Effector memory CD8-positive, alpha-beta T cell (primary cell): ENCODE data around the gene TIMP3.

Experiments used
- ATAC-seq: fragments of 150-1000 bp; cut with Tn5 transposase; replicated peaks from 2 replicates; pipeline ENCODE4 v1.10.0; 2021; ENCODE audit warnings: mild to moderate bottlenecking, moderate library complexity
- DNase-seq, 3 experiments: peaks; one replicate each; pipeline ENCODE4 v3.0.0; 2021
- H3K27ac Mint-ChIP-seq, 2 donors: one replicate each; pipeline ENCODE4 v1.8.0; 2022; ENCODE audit warnings: mild to moderate bottlenecking in 2 of 2, mixed read lengths in 2 of 2, moderate library complexity in 2 of 2
- H3K27me3 Mint-ChIP-seq, 2 donors: one replicate each; pipeline ENCODE4 v1.8.0; 2022; ENCODE audit warnings: mixed read lengths in 2 of 2
- H3K36me3 Mint-ChIP-seq: one replicate; pipeline ENCODE4 v1.8.0; 2022; ENCODE audit warnings: mild to moderate bottlenecking, moderate library complexity, mixed read lengths; ENCODE audit not compliant: insufficient read depth
- H3K4me1 Mint-ChIP-seq, 2 donors: one replicate each; pipeline ENCODE4 v1.8.0; 2022; ENCODE audit warnings: low read depth in 2 of 2, mixed read lengths in 2 of 2
- H3K4me3 Mint-ChIP-seq, 2 donors: one replicate each; pipeline ENCODE4 v1.8.0; 2022; ENCODE audit warnings: mild to moderate bottlenecking in 2 of 2, mixed read lengths in 2 of 2, moderate library complexity in 2 of 2
- H3K9me3 Mint-ChIP-seq, 2 donors: one replicate each; pipeline ENCODE4 v1.8.0; 2022; ENCODE audit warnings: mixed read lengths in 2 of 2

Gene TIMP3

DNA sequence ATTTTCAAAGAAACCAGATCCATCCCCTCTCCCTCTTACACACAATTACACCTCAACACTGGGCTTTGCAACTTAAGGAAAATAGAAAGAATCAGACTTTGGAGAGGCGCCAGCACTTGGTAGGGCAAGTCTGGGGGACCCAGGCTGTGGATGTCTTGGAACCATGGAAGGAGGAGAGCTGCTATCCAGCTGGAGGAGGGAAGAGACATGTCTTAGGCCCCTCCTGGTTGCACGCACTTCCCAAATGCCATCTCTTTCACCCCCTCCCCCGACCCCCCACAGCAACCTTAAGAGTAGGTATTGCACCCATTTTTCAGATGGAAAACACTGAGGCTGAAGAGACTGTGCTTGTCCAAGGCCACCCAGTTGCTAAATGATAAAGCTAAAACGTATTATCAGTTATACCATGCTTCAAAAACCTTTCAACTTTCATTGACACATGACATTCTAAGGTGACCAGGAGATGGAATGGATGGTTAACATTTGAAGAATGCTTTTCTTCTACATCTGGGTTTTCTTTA, 3.9 kb downstream of the TIMP3 start:
- Mint-ChIP-seq H3K36me3 (no peaks in the 10 kb centered on the region), H3K27ac (no peak overlapping the region), H3K27me3 (peaks cover 48 to 85% of the 10 kb centered on the region in 2 donors), H3K4me1 (peaks cover 0 to 1% of the 10 kb centered on the region in 2 donors), H3K9me3 (no peaks in the 10 kb centered on the region), H3K4me3 (no peak overlapping the region)
- DNase-seq = no peak
- no peak for ATAC-seq

- Mint-ChIP-seq H3K36me3 (no peaks in the 10 kb centered on the region), H3K4me1 (no peaks in the 10 kb centered on the region), H3K27me3 (peaks cover 49 to 86% of the 10 kb centered on the region in 2 donors), H3K4me3 (no peak overlapping the region), H3K9me3 (no peaks in the 10 kb centered on the region), H3K27ac (no peak overlapping the region)
- ATAC-seq = no peak
- DNase-seq = no peak
Measured at GRCh38 chr22:32806296-32806695, 4.8 kb downstream of the TIMP3 start.

GRCh38 chr22:32808038-32808445, 6.5 kb downstream of the TIMP3 start:
- no peaks in the 10 kb centered on the region for H3K9me3 Mint-ChIP-seq
- peaks cover 41 to 79% of the 10 kb centered on the region in 2 donors for H3K27me3 Mint-ChIP-seq
- no peaks in the 10 kb centered on the region for H3K4me1 Mint-ChIP-seq
- no peak for DNase-seq
- no peaks in the 10 kb centered on the region for H3K36me3 Mint-ChIP-seq
- ATAC-seq = no peak
- no peak overlapping the region for H3K27ac Mint-ChIP-seq
- H3K4me3 Mint-ChIP-seq = no peak overlapping the region

GRCh38 chr22:32809786-32810554, 8.5 kb downstream of the TIMP3 start:
- Mint-ChIP-seq H3K36me3 (no peaks in the 10 kb centered on the region), H3K9me3 (no peaks in the 10 kb centered on the region), H3K4me1 (no peaks in the 10 kb centered on the region), H3K4me3 (no peak overlapping the region), H3K27ac (no peak overlapping the region), H3K27me3 (peaks cover 28 to 60% of the 10 kb centered on the region in 2 donors)
- DNase-seq = no peak
- ATAC-seq = no peak

- no peak for DNase-seq
- peaks cover 28 to 53% of the 10 kb centered on the region in 2 donors for H3K27me3 Mint-ChIP-seq
- ATAC-seq = no peak
- no peaks in the 10 kb centered on the region for H3K36me3 Mint-ChIP-seq
- H3K4me3 Mint-ChIP-seq = no peak overlapping the region
- no peaks in the 10 kb centered on the region for H3K9me3 Mint-ChIP-seq
- H3K4me1 Mint-ChIP-seq = no peaks in the 10 kb centered on the region
- H3K27ac Mint-ChIP-seq = no peak overlapping the region
Measured at GRCh38 chr22:32810555-32811133, 9.1 kb downstream of the TIMP3 start.

DNA sequence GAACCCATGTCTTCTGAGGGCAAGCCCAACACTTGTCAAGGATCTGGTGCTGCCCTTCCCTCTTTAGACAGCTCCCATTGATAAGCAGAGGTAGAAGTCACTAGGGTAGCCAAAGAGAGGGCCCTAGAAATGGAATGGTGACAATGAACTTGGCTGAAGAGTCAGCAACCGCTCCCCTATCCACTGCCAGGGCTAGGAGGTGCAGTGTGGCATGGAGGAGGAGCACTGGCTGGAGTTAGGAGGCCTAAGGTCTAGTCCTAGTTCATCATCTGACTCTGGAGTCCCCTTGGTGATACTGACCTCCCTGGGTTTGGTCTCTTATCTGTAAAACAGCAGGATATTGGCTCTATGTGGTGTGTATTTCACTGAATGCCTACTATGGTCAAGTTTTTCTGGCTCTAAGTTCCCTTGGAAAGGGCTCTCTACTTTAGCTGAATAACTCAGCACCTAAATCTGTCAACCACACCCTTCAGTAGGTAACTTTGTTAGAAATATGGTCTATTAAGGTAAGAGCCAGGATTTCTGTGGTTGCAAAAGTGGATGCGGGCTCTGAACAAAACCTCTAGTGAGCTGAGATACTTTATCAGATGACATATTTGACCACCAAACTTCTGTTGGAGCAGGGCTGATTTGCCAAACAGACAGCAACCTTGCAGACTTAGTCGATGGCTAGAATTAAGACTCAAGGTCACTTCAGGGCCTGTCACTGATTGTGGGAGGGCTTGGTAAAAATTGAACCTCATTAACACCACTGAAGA, 10.5 kb downstream of the TIMP3 start:
- peaks cover 28 to 43% of the 10 kb centered on the region in 2 donors for H3K27me3 Mint-ChIP-seq
- no peak overlapping the region for H3K27ac Mint-ChIP-seq
- H3K4me3 Mint-ChIP-seq = no peak overlapping the region
- no peaks in the 10 kb centered on the region for H3K36me3 Mint-ChIP-seq
- H3K4me1 Mint-ChIP-seq = no peaks in the 10 kb centered on the region
- ATAC-seq (no peak), DNase-seq (no peak)
- no peaks in the 10 kb centered on the region for H3K9me3 Mint-ChIP-seq

DNA sequence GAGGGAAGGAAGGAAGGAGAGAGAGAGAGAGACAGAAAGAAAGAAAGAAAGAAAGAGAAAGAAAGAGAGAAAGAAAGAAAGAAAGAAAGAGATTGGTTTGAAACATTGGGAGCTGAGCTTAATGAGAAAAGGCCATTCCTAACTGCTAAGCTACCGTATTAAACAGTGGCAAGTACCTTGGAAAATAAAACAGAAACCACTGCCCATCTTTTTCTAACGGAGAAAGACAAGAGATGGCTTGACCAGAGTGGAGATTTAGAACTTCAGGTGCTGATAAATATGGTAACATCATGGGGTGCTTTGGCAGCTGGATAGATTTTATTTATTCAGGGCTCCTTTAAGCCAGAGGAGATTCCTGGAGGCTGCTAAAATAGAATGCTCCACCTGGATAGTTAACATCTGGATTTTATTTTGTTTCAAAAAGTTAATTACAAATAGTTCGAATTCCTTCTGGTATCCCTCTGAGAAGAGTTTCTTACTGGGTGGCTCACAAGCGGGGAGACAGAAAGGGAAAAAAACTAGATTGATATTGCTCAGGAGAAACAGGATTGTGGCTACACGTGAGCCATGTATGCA, 12.9 kb downstream of the TIMP3 start:
- Mint-ChIP-seq H3K36me3 (no peaks in the 10 kb centered on the region), H3K4me3 (no peak overlapping the region), H3K27ac (peak overlapping the region in 1 of 2 donors; percentile 47), H3K9me3 (no peaks in the 10 kb centered on the region), H3K4me1 (no peaks in the 10 kb centered on the region), H3K27me3 (peaks cover 19 to 48% of the 10 kb centered on the region in 2 donors)
- no peak for DNase-seq
- no peak for ATAC-seq

DNA sequence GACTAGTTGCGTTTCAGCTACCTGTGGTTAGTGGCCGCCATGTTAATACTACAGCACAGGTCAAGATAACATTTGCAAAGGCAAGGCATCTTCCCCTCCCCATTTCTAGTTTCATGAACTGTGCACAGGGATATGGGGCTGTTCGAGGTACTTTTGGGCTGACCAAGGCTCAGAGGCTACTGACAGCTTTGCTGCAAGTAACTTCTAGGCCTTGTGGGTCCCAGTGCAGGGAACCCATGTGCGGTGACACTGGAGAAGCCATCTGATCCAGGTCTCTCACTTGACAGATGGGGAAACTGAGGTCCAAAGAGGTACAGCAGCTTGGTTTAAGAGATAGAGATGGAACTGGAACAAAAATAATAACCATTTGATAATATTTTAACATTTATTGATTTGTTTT, 13.6 kb downstream of the TIMP3 start:
- no peaks in the 10 kb centered on the region for H3K4me1 Mint-ChIP-seq
- H3K27ac Mint-ChIP-seq = no peak overlapping the region
- peaks cover 17 to 45% of the 10 kb centered on the region in 2 donors for H3K27me3 Mint-ChIP-seq
- no peaks in the 10 kb centered on the region for H3K36me3 Mint-ChIP-seq
- DNase-seq = no peak
- H3K9me3 Mint-ChIP-seq = no peaks in the 10 kb centered on the region
- ATAC-seq = no peak
- H3K4me3 Mint-ChIP-seq = no peak overlapping the region

DNA sequence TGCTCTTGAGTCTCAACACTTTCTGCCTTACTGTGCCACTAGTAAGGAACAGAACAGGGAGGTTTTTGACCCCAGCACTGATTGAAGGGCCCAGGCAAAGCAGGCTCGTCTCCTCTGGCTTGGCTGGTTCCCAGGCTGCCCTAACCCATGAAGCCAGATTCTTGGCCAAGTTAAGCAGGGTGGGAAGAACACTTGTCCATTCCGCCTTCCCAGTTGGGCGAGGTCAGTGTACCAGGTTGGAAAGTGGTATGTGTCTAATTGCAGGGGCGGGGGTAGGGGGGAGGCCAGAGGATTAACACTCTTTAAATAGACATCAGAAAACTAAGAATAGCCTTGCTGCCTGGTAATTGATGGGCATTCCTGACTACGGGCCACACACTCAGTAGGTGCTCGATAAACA, 14.4 kb downstream of the TIMP3 start:
- Mint-ChIP-seq H3K27ac (no peak overlapping the region), H3K4me3 (no peak overlapping the region), H3K4me1 (no peaks in the 10 kb centered on the region), H3K9me3 (no peaks in the 10 kb centered on the region), H3K36me3 (no peaks in the 10 kb centered on the region), H3K27me3 (peaks cover 8 to 44% of the 10 kb centered on the region in 2 donors)
- DNase-seq (no peak), ATAC-seq (no peak)

DNA sequence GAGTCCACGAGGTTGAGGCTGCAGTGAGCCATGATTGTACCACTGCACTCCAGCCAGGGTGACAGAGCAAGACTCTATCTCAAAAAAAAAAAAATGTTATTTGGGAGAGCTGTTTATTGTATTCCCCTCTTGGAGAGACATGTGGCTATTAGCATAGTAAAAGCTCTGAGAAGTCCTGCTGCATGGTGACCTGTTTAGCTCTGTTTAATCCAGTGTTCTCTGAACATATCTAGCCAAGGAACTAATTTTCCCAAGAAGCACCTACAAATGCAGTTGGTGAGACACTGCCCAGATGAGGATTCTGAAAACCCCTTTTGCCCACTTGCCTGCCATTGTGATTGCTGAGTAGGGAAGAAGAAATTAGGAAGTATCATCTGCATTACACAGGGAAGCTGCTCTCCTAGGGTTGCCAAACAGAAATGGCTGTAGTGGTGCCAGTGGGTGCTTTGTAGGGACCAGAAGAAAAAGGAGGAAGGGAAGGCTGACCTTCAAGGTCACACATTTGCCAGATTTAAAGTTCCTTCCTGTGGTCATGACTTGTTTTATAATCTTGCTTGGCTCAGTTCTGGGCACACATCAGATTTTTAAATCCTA, 15.7 kb downstream of the TIMP3 start:
- H3K36me3 Mint-ChIP-seq = no peaks in the 10 kb centered on the region
- H3K9me3 Mint-ChIP-seq = no peaks in the 10 kb centered on the region
- DNase-seq (no peak), ATAC-seq (no peak)
- H3K27me3 Mint-ChIP-seq = peaks cover 2 to 34% of the 10 kb centered on the region in 2 donors
- H3K27ac Mint-ChIP-seq = no peak overlapping the region
- H3K4me1 Mint-ChIP-seq = no peaks in the 10 kb centered on the region
- H3K4me3 Mint-ChIP-seq = no peak overlapping the region

GRCh38 chr22:32818446-32819115, 17.1 kb downstream of the TIMP3 start:
- DNase-seq = no peak
- Mint-ChIP-seq H3K27me3 (peaks cover 4 to 34% of the 10 kb centered on the region in 2 donors), H3K4me1 (no peaks in the 10 kb centered on the region), H3K4me3 (no peak overlapping the region), H3K9me3 (no peaks in the 10 kb centered on the region), H3K27ac (no peak overlapping the region), H3K36me3 (no peaks in the 10 kb centered on the region)
- no peak for ATAC-seq

DNA sequence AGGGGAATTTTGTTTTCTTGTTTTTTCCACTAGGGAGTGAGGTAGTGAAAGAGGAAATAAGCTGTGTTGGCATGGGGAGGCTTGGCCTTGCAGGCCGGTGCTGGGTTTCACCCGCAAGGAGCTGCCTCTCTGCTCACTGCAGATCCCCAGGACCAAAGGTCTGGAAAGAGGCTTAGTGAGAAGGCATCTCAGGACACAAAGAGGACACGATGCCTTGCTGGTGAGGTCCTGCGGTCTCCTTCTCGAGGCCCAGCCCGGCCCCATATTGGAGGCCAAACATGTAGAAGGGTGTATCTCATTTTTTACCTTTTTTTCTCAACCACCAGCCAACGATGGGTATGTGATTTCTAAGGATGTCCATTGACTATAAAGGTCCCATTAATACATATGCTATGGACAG, 17.6 kb downstream of the TIMP3 start:
- no peaks in the 10 kb centered on the region for H3K4me1 Mint-ChIP-seq
- H3K36me3 Mint-ChIP-seq = no peaks in the 10 kb centered on the region

More for the DNA sequence above, 17.6 kb downstream of the TIMP3 start:
- peaks cover 4 to 34% of the 10 kb centered on the region in 2 donors for H3K27me3 Mint-ChIP-seq
- no peaks in the 10 kb centered on the region for H3K9me3 Mint-ChIP-seq
- ATAC-seq = no peak
- no peak overlapping the region for H3K4me3 Mint-ChIP-seq
- H3K27ac Mint-ChIP-seq = no peak overlapping the region
- DNase-seq = no peak
